Astrocyte (in vitro differentiated cells and primary cell): ENCODE results near the gene DYNLT1. TPM values are rescaled to one million over a fixed set of nuclear protein-coding genes. Genes with fewer than 3 reads are reported as not detected.

Source experiments
- DNase-seq: peaks from one replicate; pipeline ENCODE4 v3.0.0-alpha.2; 2010; ENCODE audit warnings: low read depth
- FAIRE-seq: peaks from 2 replicates; lab custom pipeline; 2011; peaks lifted over from hg19 to GRCh38; lab: Jason Lieb, UNC
- H2AFZ ChIP-seq: 2 replicates; pipeline ENCODE4 v1.6.0; 2012; ENCODE audit warnings: low read depth, low read length, inconsistent platforms
- H3K27ac ChIP-seq: 2 replicates; pipeline ENCODE4 v1.5.1; 2011; ENCODE audit warnings: low read depth, low read length, inconsistent platforms
- H3K27me3 ChIP-seq: 2 replicates; pipeline ENCODE4 v1.6.0; 2011; ENCODE audit warnings: low read length, inconsistent platforms; ENCODE audit not compliant: insufficient read depth
- H3K36me3 ChIP-seq: 2 replicates; pipeline ENCODE4 v1.5.1; 2011; ENCODE audit warnings: low read length, inconsistent platforms; ENCODE audit not compliant: insufficient read depth
- H3K4me1 ChIP-seq: 2 replicates; pipeline ENCODE4 v1.5.1; 2011; ENCODE audit warnings: low read length, inconsistent platforms; ENCODE audit not compliant: insufficient read depth
- H3K4me2 ChIP-seq: 2 replicates; pipeline ENCODE4 v1.6.0; 2012; ENCODE audit warnings: low read length, inconsistent platforms
- H3K4me3 ChIP-seq: 2 replicates; pipeline ENCODE4 v1.5.1; 2011; ENCODE audit warnings: low read depth, mild to moderate bottlenecking, low read length, inconsistent platforms; ENCODE audit not compliant: insufficient read depth
- H3K79me2 ChIP-seq: 2 replicates; pipeline ENCODE4 v1.6.0; 2012; ENCODE audit warnings: mild to moderate bottlenecking, low read length, inconsistent platforms; ENCODE audit not compliant: insufficient read depth
- H3K9ac ChIP-seq: 2 replicates; pipeline ENCODE4 v1.6.0; 2012; ENCODE audit warnings: mild to moderate bottlenecking, low read length, inconsistent platforms
- H3K9me3 ChIP-seq: 2 replicates; pipeline ENCODE4 v1.5.1; 2012; ENCODE audit warnings: low read depth, mild to moderate bottlenecking, low read length, inconsistent platforms; ENCODE audit not compliant: insufficient read depth
- H4K20me1 ChIP-seq: 2 replicates; pipeline ENCODE4 v1.6.0; 2012; ENCODE audit warnings: low read length, inconsistent platforms; ENCODE audit not compliant: insufficient read depth
- H3K27ac Mint-ChIP-seq: one replicate; pipeline ENCODE4 v1.8.0; 2021; ENCODE audit warnings: mild to moderate bottlenecking, mixed read lengths; ENCODE audit not compliant: unreplicated experiment
- H3K27me3 Mint-ChIP-seq: one replicate; pipeline ENCODE4 v1.8.0; 2021; ENCODE audit warnings: low read depth, mixed read lengths; ENCODE audit not compliant: unreplicated experiment
- H3K36me3 Mint-ChIP-seq: one replicate; pipeline ENCODE4 v1.8.0; 2021; ENCODE audit warnings: low read depth, mixed read lengths; ENCODE audit not compliant: unreplicated experiment
- H3K4me1 Mint-ChIP-seq: one replicate; pipeline ENCODE4 v1.8.0; 2021; ENCODE audit warnings: low read depth, mixed read lengths; ENCODE audit not compliant: unreplicated experiment
- H3K4me3 Mint-ChIP-seq: one replicate; pipeline ENCODE4 v1.8.0; 2021; ENCODE audit warnings: mild to moderate bottlenecking, moderate library complexity, mixed read lengths; ENCODE audit not compliant: unreplicated experiment
- H3K9me3 Mint-ChIP-seq: one replicate; pipeline ENCODE4 v1.8.0; 2021; ENCODE audit warnings: mild to moderate bottlenecking, mixed read lengths; ENCODE audit not compliant: unreplicated experiment
- CTCF ChIP-seq: IDR thresholded peaks from 2 replicates; pipeline ENCODE4 v1.5.1; 2011; ENCODE audit warnings: low read depth, mild to moderate bottlenecking, inconsistent platforms, low read length, moderate library complexity; ENCODE audit not compliant: insufficient read depth
- EZH2 ChIP-seq: IDR thresholded peaks from 2 replicates; pipeline ENCODE4 v1.6.1; 2012; ENCODE audit warnings: mild to moderate bottlenecking, low read length, inconsistent platforms; ENCODE audit not compliant: insufficient read depth
- total RNA-seq: library from RNA; stranded (reverse); gene quantifications from 2 replicates; pipeline ENCODE4 v1.2.1, GENCODE V29; 2021

DYNLT1 gene
- total RNA-seq, 1 donor from 2014 or later: 169 TPM

GRCh38 chr6:158643836-158644230 is 710 bp downstream of the DYNLT1 start:
- Histone ChIP-seq H3K79me2 (peaks cover 56% of the 10 kb centered on the region), H3K4me1 (peaks cover 38% of the 10 kb centered on the region), H3K4me3 (peak overlapping the region; percentile 94), H3K9ac (peak overlapping the region; percentile 99), H4K20me1 (peaks cover 32% of the 10 kb centered on the region), H3K9me3 (no peaks in the 10 kb centered on the region), H3K36me3 (no peaks in the 10 kb centered on the region), H3K4me2 (peak overlapping the region; percentile 85), H3K27ac (peak overlapping the region; percentile 98), H3K27me3 (no peaks in the 10 kb centered on the region), H2AFZ (peak overlapping the region; percentile 7)
- Mint-ChIP-seq H3K36me3 (peaks cover 9% of the 10 kb centered on the region), H3K27me3 (no peaks in the 10 kb centered on the region), H3K9me3 (no peaks in the 10 kb centered on the region), H3K27ac (peak overlapping the region; percentile 97), H3K4me3 (peak overlapping the region; percentile 99), H3K4me1 (peaks cover 33% of the 10 kb centered on the region)
- no peak for DNase-seq
- no peak for FAIRE-seq
- no peak for TF ChIP-seq CTCF
- no peak for TF ChIP-seq EZH2

- DNase-seq (peak; percentile 92), FAIRE-seq (no peak)
- H2AFZ ChIP-seq: no peak overlapping the region
- H3K4me1 ChIP-seq: peaks cover 39% of the 10 kb centered on the region
- peak overlapping the region; percentile 99 for H3K9ac ChIP-seq
- H3K27me3 Mint-ChIP-seq: no peaks in the 10 kb centered on the region
- peak overlapping the region; percentile 94 for H3K4me3 ChIP-seq
- peaks cover 71% of the 10 kb centered on the region for H3K79me2 ChIP-seq
- peaks cover 9% of the 10 kb centered on the region for H3K36me3 Mint-ChIP-seq
- H3K9me3 Mint-ChIP-seq: no peaks in the 10 kb centered on the region
- peak overlapping the region; percentile 85 for H3K4me2 ChIP-seq
- H3K27ac ChIP-seq: peak overlapping the region; percentile 98
- no peaks in the 10 kb centered on the region for H3K9me3 ChIP-seq
- TF ChIP-seq CTCF (no peak), EZH2 (no peak)
- H3K36me3 ChIP-seq: peaks cover 6% of the 10 kb centered on the region
- peaks cover 45% of the 10 kb centered on the region for H4K20me1 ChIP-seq
- H3K27me3 ChIP-seq: no peaks in the 10 kb centered on the region
- H3K4me3 Mint-ChIP-seq: peak overlapping the region; percentile 99
- peak overlapping the region; percentile 92 for H3K27ac Mint-ChIP-seq
- H3K4me1 Mint-ChIP-seq: peaks cover 29% of the 10 kb centered on the region
These were observed 2.4 kb downstream of the DYNLT1 start for GRCh38 chr6:158642097-158642601.

GRCh38 chr6:158640519-158640918 is 4.0 kb downstream of the DYNLT1 start:
- no peak overlapping the region for H3K9ac ChIP-seq
- H3K27ac Mint-ChIP-seq: no peak overlapping the region
- H3K4me1 Mint-ChIP-seq: peaks cover 28% of the 10 kb centered on the region

More at GRCh38 chr6:158640519-158640918, 4.0 kb downstream of the DYNLT1 start:
- Mint-ChIP-seq H3K9me3 (no peaks in the 10 kb centered on the region), H3K36me3 (peaks cover 9% of the 10 kb centered on the region), H3K4me3 (peak overlapping the region; percentile 3), H3K27me3 (no peaks in the 10 kb centered on the region)
- FAIRE-seq: no peak
- H3K4me1 ChIP-seq: peaks cover 36% of the 10 kb centered on the region
- peak overlapping the region; percentile 40 for H3K4me2 ChIP-seq
- no peaks in the 10 kb centered on the region for H3K27me3 ChIP-seq
- H3K4me3 ChIP-seq: no peak overlapping the region
- no peak overlapping the region for H3K27ac ChIP-seq
- DNase-seq: no peak
- H3K9me3 ChIP-seq: no peaks in the 10 kb centered on the region
- peaks cover 52% of the 10 kb centered on the region for H4K20me1 ChIP-seq
- H2AFZ ChIP-seq: no peak overlapping the region
- peaks cover 78% of the 10 kb centered on the region for H3K79me2 ChIP-seq
- no peak for TF ChIP-seq CTCF
- TF ChIP-seq EZH2: no peak
- peaks cover 16% of the 10 kb centered on the region for H3K36me3 ChIP-seq
